OCI-LY3 (cell line): ENCODE results near the gene LRFN4.

Source experiments
- H2AFZ ChIP-seq: fragments of 200-600, 300-600 bp; shearing (Covaris generic); 2 replicates; pipeline ENCODE4 v1.6.0; 2014; ENCODE audit warnings: antibody characterized with exemption, low read depth, low read length
- H3K27ac ChIP-seq: fragments of 200-600, 300-600 bp; sonication (generic); 2 replicates; pipeline ENCODE4 v1.5.1; 2014; ENCODE audit warnings: mild to moderate bottlenecking, low read length, moderate library complexity, mixed read lengths
- H3K27me3 ChIP-seq: fragments of 200-600, 300-600 bp; sonication (generic); 2 replicates; pipeline ENCODE4 v1.6.1; 2014; ENCODE audit warnings: low read depth, low read length, mixed read lengths
- H3K36me3 ChIP-seq: fragments of 200-600, 300-600 bp; sonication (generic); replicated peaks from 2 replicates; pipeline ENCODE3; 2014; ENCODE audit warnings: low read depth, low read length, mixed read lengths
- H3K4me1 ChIP-seq: fragments of 300-600, 200-600 bp; sonication (generic); 2 replicates; pipeline ENCODE4 v1.6.1; 2014; ENCODE audit warnings: low read length, mixed read lengths
- H3K4me2 ChIP-seq: fragments of 200-600, 300-600 bp; sonication (generic); 2 replicates; pipeline ENCODE4 v1.6.1; 2014; ENCODE audit warnings: low read length, mixed read lengths
- H3K4me3 ChIP-seq: fragments of 300-600, 200-600 bp; sonication (generic); 2 replicates; pipeline ENCODE4 v1.5.1; 2014; ENCODE audit warnings: antibody characterized with exemption, mild to moderate bottlenecking, low read length, moderate library complexity
- H3K79me2 ChIP-seq: fragments of 300-600, 200-600 bp; shearing (Covaris generic); 2 replicates; pipeline ENCODE4 v1.6.1; 2014; ENCODE audit warnings: mild to moderate bottlenecking, low read length, mixed read lengths
- H3K9ac ChIP-seq: fragments of 300-600, 200-600 bp; shearing (Covaris generic); 2 replicates; pipeline ENCODE4 v1.6.0; 2014; ENCODE audit warnings: mild to moderate bottlenecking, low read length, moderate library complexity
- H3K9me3 ChIP-seq: fragments of 200-600, 300-600 bp; shearing (Covaris generic); 2 replicates; pipeline ENCODE4 v1.6.1; 2014; ENCODE audit warnings: low read length, mixed read lengths; ENCODE audit not compliant: insufficient read depth
- H4K20me1 ChIP-seq: fragments of 200-600, 300-600 bp; sonication (generic); 2 replicates; pipeline ENCODE4 v1.6.1; 2016; ENCODE audit warnings: low read length, mixed read lengths; ENCODE audit not compliant: insufficient read depth
- EZH2phosphoT487 ChIP-seq: fragments of 200-600 bp; shearing (Covaris generic); IDR thresholded peaks from 2 replicates; pipeline ENCODE4 v1.6.1; 2018; ENCODE audit warnings: antibody characterized with exemption, mixed run types, low read depth
- TF ChIP-seq, protein P1 (sequence below): fragments of 200-600, 300-600 bp; sonication (generic); IDR thresholded peaks from 2 replicates; pipeline ENCODE4 v1.5.1; 2014; ENCODE audit warnings: antibody characterized with exemption, low read length, low read depth

Gene LRFN4

DNA sequence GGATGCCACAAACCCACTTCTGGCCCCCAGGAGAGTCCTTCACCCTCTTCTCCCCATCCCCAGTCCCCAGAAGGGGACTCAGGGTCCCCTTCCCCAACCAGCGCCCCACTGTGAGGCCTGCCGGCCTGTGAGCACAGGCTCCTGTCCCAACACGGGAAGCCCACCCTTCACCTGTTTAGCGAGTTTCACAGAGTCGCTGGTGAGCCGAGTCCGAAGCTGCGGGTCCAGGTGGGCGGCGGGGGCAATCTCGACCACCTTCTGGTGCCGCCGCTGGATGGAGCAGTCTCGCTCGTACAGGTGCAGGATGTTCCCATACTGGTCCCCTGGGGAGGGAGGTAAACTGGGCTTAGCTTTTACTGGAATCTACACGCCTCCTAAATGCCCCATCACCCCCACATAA is 13.3 kb downstream of the LRFN4 start:
- peaks cover 15% of the 10 kb centered on the region for H3K4me1 ChIP-seq
- H3K4me3 ChIP-seq = no peak overlapping the region
- TF ChIP-seq, protein P1, sequence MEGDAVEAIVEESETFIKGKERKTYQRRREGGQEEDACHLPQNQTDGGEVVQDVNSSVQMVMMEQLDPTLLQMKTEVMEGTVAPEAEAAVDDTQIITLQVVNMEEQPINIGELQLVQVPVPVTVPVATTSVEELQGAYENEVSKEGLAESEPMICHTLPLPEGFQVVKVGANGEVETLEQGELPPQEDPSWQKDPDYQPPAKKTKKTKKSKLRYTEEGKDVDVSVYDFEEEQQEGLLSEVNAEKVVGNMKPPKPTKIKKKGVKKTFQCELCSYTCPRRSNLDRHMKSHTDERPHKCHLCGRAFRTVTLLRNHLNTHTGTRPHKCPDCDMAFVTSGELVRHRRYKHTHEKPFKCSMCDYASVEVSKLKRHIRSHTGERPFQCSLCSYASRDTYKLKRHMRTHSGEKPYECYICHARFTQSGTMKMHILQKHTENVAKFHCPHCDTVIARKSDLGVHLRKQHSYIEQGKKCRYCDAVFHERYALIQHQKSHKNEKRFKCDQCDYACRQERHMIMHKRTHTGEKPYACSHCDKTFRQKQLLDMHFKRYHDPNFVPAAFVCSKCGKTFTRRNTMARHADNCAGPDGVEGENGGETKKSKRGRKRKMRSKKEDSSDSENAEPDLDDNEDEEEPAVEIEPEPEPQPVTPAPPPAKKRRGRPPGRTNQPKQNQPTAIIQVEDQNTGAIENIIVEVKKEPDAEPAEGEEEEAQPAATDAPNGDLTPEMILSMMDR = no peak
- TF ChIP-seq EZH2phosphoT487 = no peak
- no peaks in the 10 kb centered on the region for H4K20me1 ChIP-seq
- H3K79me2 ChIP-seq = no peaks in the 10 kb centered on the region
- H3K9ac ChIP-seq = no peak overlapping the region
- H2AFZ ChIP-seq = no peak overlapping the region
- H3K27ac ChIP-seq = no peak overlapping the region
- peaks cover under 1% of the 10 kb centered on the region; the same call in 1 of the 2 replicates for H3K27me3 ChIP-seq
- H3K4me2 ChIP-seq = no peak overlapping the region
- H3K9me3 ChIP-seq = no peaks in the 10 kb centered on the region
- H3K36me3 ChIP-seq = no peaks in the 10 kb centered on the region

DNA sequence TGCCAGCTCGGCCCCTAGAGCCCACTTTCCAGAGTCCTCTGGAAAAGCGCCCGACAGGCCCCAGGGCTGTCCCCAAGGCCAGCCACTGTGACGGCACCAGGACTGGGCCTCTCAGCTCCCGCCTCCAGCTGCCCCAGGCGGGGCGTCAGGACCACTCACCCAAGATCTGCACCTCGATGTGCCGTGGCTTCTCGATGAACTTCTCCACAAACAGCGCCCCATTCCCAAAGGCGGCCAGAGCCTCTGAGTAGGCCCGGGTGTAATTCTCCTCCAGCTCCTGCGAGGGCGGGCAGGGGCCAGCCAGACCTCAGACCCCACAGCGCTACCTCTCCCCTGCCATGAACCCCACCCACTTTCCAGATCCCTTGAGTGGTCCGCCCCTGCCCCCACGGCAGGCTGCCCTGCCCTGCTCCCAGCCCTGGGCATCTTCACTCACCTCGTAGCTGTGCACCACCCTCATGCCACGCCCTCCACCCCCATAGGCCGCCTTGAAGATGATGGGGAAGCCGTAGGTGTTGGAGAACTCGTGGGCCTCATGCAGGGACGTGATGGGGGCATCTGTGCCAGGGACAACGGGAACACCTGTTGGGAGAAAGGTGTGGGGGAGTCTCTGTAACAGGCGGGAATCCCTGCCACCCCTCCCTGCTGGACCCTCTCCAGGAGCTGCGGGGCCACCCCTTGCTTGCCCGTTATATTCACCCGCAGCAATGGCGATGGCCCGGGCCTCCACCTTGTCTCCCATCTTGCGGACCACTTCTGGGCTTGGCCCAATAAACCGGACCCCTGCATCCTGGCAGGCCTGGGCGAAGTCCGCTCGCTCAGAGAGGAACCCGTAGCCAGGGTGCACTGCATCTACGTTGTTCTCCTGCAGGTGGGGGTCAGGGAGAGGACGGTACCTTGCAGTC is 14.0 kb downstream of the LRFN4 start:
- peaks cover 15% of the 10 kb centered on the region for H3K4me1 ChIP-seq
- no peak overlapping the region for H2AFZ ChIP-seq
- no peaks in the 10 kb centered on the region for H4K20me1 ChIP-seq
- no peaks in the 10 kb centered on the region for H3K79me2 ChIP-seq
- no peaks in the 10 kb centered on the region for H3K36me3 ChIP-seq
- no peaks in the 10 kb centered on the region for H3K9me3 ChIP-seq
- TF ChIP-seq EZH2phosphoT487 = no peak
- TF ChIP-seq, protein P1 = no peak
- H3K9ac ChIP-seq = no peak overlapping the region
- no peak overlapping the region for H3K4me3 ChIP-seq
- no peak overlapping the region for H3K27ac ChIP-seq
- H3K4me2 ChIP-seq = no peak overlapping the region
- H3K27me3 ChIP-seq = peaks cover 8% of the 10 kb centered on the region

DNA sequence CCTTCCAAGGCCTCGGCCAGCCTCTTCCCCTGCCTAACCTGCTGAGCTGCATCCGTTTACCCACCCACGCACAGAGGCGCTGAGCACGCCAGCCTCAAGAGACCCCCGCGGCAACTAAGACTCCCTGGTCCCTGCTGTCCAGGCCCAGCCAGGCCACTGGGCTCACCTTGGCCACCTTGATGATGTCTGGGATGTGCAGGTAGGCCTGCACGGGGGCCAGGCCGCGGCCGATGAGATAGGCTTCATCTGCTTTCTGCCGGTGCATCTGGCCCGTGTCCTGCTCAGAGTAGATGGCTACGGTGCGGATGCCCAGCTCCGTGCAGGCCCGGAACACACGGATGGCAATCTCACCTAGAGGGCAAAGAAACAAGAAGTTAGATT is 14.6 kb downstream of the LRFN4 start:
- no peaks in the 10 kb centered on the region for H3K36me3 ChIP-seq
- no peak overlapping the region for H2AFZ ChIP-seq
- H4K20me1 ChIP-seq = no peaks in the 10 kb centered on the region
- H3K9me3 ChIP-seq = no peaks in the 10 kb centered on the region
- peaks cover 15% of the 10 kb centered on the region for H3K4me1 ChIP-seq
- H3K4me3 ChIP-seq = no peak overlapping the region
- H3K9ac ChIP-seq = no peak overlapping the region
- no peak overlapping the region for H3K4me2 ChIP-seq
- H3K27me3 ChIP-seq = peaks cover 14% of the 10 kb centered on the region
- H3K79me2 ChIP-seq = no peaks in the 10 kb centered on the region
- no peak overlapping the region for H3K27ac ChIP-seq
- TF ChIP-seq, protein P1 = no peak
- TF ChIP-seq EZH2phosphoT487 = no peak

DNA sequence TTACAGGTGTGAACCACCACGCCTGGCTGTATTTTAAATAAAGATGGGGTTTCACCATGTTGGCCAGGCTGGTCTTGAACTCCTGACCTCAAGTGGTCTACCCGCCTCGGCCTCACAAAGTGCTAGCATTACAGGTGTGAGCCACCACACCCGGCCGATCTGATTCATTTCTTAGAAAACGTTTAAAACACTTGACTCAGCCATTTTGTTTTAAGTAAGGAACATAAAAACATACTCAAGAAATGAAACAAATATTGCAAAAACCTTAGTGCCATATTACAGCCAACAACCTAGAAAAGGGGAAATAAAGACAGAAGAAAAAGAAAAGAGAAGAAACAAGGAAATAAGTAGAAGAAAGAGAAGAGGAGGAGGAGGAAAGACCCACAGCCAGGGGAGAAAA is 17.4 kb downstream of the LRFN4 start:
- Histone ChIP-seq H3K27ac (no peak overlapping the region), H3K27me3 (peaks cover 19% of the 10 kb centered on the region), H3K4me2 (no peak overlapping the region), H3K9ac (no peak overlapping the region), H3K4me3 (no peak overlapping the region), H3K79me2 (no peaks in the 10 kb centered on the region), H3K36me3 (no peaks in the 10 kb centered on the region), H2AFZ (no peak overlapping the region), H4K20me1 (no peaks in the 10 kb centered on the region), H3K9me3 (no peaks in the 10 kb centered on the region), H3K4me1 (peaks cover 2% of the 10 kb centered on the region; the same call in 1 of the 2 replicates)
- TF ChIP-seq, protein P1 = no peak
- no peak for TF ChIP-seq EZH2phosphoT487
